ENCODE measurements around the gene SYP. TPM values are rescaled to one million over a fixed set of nuclear protein-coding genes. Genes with fewer than 3 reads are reported as not detected.
"Not testable (repeated sequence)": the region's sequence is repeated elsewhere in the genome, so short reads cannot be mapped to it uniquely, and the experiment has no call there.

Gene SYP
- total RNA-seq, 2 donors from 2014 or later, result 1.8 to 2.8 TPM

DNA sequence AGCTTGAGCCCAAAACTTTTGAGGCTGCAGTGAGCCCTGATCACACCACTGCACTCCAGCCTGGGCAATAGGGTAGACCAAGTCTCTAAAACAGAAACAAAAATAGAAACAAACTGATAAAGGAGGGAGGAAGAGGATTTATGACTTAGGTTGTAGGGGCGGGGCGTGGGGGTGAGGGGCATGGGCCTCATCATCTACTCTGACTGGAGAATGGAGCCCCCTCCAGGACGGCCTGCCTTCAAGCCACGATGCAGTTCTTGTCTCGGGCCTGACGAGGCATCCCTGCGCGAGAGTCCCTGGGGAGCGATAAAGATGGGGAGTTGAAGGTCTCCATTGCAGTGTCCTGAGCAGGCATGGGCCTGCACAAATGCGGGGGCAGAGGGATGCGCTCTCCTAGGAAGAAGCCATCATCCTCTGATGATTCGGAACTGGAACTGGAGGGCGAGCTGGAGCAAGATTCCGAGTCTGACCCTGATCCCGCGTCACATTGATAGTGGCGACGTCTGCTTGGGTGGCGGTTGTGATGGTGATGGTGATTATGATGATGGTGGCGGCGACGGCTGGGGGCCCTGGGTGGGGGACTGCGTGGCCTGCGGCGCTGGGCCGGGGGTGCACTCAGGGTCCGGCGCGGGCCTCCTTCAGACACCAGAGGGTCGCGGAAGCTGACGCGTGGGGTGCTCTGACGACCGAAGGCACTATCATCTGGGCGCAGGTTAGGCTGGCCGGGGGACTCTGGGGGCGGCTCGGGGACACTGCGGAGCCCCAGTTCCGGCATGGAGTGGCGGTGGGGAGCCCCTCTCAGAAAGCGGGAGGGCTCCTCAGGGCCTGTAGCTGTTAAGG, 24.3 kb downstream of the SYP start:
- intact Hi-C loops (cut with DNase I), result no loop called here
- DNase-seq, result no peak

DNA sequence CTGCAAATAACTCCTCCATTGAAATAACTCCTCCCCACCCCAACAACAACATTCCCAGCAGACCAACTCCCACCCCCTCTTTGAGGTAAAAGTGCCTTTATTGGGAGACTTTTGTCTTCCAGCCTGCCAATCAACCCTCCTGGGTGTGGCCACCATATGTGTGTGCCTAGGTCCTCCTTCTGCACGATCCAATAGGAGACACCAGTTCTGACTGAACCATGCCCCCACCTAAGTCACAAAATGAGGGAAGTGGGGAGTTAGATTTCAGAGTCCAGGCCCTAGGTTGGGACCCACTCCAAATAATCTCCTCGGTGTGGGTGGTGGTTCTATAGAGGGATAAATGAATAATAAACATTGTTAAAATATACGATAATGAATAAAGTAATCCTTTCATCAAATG, 25.3 kb downstream of the SYP start:
- intact Hi-C loops (cut with DNase I), result no loop called here
- ATAC-seq (no peak), DNase-seq (no peak)

More for the DNA sequence above, 24.3 kb downstream of the SYP start:
- ATAC-seq, result no peak

DNA sequence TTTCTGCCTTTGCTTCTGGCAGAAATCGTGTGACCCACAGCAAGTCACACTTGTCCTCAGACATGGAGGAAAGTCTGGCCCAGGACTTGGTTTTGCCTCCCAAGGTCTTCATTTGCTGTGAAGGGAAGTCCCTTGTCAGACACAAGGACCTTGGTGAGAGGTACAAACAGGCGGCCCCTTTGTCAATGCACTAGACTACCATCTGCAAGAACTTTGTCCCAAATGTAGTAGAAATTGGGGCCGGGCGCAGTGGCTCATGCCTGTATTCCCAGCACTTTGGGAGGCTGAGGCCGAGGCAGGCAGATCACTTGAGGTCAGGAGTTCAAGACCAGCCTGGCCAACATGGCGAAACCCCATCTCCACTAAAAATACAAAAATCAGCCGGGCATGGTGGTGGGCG, 26.4 kb downstream of the SYP start:
- ATAC-seq; intact Hi-C loops (cut with DNase I); DNase-seq: not testable (repeated sequence)

DNA sequence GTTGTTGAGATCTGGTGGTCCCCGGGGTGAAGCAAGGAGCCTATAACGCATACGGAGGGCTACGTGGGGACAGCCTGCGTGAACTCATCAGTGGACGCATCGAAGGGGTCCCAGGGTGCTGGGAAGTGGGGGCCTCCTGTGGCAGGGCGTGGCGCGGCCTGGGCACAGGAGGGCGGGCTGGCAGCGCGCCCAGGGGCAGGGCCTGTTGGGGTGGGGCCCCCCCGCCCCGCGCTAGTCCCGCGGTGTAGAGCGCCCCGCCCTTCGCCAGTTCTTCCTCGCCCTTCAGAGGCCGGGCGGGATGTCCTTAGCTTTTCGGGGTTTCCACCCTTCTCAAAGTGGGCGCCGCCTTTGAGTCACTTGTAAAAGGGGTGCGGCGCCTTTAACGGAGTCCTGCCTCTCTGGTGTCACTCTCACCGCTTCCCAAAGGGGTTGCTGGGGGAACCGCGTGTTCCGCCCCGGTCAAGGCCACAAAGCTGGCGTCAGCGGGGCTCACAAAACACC, 27.7 kb downstream of the SYP start:
- ATAC-seq (peak; percentile 74 to 84), DNase-seq (peak; percentile 77)
- intact Hi-C loops (cut with DNase I), result no loop called here

DNA sequence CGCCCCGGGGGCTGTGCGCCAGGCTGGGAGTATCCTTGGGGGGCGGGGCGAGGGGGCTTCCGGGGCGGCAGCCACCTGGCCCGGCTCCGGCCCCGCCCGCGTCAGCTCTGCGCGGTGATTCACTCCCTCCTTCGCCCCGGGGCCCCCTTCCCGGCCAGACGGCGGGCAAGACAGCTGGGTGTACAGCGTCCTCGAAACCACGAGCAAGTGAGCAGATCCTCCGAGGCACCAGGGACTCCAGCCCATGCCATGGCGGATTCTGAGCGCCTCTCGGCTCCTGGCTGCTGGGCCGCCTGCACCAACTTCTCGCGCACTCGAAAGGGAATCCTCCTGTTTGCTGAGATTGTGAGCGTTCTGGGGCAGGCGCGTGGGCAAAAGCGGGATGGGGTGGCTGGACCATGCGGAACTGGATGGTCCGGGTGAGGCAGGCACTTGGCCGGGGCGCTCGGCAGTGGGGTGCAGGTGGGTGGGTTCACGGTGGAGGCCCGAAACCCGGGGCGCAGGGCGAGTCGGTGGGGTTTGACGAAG, 28.2 kb downstream of the SYP start, which contains the start of gene PLP2:
Gene PLP2, plus strand, starts transcription at position 147 of the 528 bp plus-strand sequence. Its CDS starts 103 bp downstream, at position 250.
- intact Hi-C loops (cut with DNase I), result no loop called here
- ATAC-seq (peak; percentile 48 to 66), DNase-seq (peak; percentile 67)

DNA sequence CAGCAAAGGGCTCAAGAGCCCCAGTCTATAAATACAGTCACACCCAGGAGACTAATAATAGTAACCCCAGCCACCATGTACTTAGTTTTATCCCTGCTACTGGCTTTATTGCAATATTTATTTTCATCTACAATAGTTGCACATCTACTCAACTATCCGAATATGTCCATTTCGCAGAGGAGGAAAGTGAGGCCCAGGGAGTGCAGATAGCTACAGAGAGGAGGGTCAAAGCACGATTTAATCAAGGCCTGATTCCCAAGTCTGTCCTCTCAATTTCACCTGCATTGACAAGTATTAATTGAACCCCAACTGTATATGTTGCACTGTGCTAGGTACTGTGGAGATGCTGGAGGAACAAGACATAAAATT, 32.3 kb downstream of the SYP start:
- intact Hi-C loops (cut with DNase I), result no loop called here
- ATAC-seq (no peak), DNase-seq (no peak)

DNA sequence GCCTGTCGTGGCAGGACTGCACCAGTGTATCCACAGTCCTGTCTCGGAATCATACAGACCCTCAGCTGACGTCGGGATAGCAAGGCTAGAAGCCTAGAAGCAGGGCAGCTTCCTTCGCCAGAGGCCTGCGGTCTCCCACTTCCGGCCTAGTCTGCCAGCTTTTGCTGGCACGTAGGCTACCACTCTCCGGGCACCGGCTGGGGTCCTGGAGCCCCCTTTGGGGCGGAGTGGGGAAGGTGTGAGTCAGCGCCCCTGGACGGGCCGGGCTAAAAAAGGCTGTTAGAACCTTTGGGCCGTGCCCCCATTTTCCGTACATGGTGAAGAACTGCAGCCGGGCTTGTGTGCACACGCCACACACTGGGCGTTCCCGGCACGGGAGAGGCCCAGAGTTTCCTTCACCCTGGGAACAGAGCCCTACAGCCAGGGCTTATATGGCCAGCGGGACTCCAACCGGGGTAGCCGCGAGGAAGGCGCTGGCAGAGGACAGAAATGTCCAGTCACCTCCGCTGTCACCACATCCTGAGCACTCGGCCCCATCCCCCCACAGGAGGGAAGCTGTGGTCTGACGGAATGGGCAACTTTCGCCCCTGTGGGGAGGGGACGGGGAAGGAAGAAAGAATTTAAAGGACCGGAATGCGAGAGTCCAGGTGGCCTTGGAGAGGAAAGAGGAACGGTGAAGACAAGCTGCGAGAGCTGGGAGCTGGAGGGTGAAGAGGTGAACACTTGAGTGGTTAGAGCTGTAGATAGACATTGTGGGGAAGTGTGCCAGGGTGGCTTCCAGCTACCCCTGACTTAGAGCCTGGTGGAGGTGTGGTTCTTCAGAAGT, 32.9 kb downstream of the SYP start:
- ATAC-seq (peak; percentile 44 to 61), DNase-seq (peak; percentile 80)
- intact Hi-C loops (cut with DNase I), result no loop called here

DNA sequence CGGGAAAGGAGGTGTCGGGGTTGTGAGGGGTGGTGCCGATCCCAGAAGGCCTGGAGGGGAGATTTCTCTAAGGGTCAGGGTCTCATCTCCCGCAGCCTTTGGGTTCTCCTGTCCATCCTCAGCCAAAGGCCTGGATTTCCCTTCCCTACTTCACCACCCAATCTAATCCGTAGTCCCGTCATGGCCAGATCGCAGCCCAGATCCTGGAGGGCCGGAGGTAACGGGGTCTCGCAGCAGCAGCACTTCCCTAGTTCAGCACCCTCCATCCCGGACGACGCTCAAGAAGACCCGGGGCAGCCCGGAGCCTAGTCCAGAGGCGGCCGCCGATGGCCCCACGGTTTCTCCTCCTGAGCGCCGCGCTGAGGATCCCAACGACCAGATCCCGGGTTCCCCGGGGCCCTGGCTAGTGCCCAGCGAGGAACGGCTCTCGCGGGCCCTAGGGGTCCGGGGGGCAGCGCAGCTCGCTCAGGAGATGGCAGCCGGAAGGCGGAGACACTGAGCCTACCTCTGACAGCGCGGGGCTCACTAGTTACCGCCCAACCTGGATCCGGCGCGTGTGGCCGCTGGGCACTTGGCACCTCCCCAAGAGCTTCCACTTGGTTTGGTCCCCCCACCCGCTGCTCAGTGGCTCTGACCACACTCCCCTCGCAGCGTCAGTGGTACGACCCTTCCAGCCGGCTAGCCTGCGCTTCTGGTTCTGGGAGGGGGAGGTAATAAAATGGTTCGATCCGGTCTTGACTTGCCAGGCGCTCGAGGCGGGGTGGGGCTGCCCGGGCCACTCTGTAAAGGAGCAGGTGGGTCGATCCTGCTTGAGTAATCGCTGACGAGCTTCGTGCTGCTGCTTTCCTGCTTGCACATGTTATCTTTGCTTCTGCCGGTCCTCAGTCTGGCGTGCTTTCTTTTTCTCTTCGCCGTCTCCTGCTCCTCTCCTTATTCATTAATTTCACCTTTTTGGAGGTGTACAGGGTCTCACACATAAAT, 33.8 kb downstream of the SYP start:
- intact Hi-C loops (cut with DNase I), result no loop called here
- DNase-seq (peak; percentile 83), ATAC-seq (peak; percentile 44 to 46)

DNA sequence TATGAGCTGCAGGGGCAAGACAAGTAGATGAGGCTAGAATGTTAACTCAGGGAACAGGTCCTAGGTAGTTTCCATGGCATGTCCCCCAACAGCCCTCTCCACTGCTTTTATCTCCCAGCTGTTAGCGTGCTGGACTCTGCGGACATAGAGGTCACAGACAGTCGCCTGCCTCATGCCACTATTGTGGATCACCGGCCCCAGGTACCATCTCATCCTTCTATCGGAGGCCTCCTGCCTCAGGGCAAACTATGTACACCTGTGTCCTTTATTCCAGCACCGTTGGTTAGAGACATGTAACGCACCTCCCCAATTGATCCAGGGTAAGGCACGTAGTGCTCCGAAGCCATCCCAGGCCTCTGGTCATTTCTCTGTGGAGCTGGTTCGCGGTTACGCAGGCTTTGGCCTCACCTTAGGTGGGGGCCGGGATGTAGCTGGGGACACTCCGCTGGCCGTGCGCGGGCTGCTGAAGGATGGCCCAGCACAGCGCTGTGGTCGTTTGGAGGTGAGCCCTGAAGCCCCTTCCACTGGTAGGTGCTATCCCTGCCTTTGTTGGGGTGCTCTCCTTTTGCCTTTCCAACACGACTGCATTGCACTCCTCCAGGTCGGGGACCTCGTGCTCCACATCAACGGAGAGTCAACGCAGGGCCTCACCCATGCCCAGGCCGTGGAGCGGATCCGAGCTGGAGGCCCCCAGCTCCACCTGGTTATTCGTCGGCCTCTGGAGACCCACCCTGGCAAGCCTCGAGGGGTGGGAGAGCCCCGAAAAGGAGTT, 35.2 kb downstream of the SYP start:
- DNase-seq (no peak), ATAC-seq (no peak)
- intact Hi-C loops (cut with DNase I), result no loop called here

DNA sequence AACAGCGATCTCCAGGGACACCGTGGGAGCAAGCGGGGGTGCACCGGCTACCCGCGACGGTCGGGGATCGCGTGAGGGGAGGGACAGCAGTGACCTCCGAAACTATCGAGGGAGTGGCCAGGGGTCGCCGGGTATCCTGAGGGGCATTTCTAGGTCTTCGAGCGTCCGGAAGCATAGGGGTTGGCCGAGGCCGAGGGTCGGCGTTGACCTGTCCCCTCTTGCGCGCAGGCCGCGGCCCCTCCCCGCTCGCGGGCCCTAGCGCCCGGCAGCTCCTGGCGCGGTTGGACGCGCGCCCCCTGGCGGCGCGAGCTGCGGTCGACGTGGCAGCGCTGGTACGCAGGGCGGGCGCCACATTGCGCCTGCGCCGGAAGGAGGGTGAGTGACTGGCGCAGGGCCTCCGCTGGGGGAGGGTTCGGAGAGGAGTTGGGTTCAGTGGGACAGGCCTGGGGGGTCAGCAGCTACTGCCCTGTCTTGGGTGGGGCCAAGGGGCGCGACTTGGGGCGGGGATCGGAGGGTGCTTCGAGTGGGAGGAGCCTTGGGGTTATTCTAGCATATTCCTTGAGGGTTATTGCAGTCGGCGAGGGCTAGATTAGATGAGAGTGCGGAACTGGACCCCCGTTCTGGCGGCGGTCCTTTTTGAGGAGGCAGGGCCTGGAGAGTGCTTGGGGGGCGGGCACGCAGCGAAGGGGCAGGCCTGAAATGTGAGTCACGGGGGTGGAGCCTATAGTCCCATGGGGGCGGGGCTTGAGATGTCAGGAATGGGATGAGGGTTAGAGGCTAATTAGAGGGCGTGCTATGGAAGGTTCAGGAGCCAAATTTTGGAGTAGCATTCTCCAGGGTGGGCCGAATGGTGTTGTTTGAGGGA, 36.2 kb downstream of the SYP start:
- intact Hi-C loops (cut with DNase I), result no loop called here
- ATAC-seq, result peak; percentile 74 to 76

DNA sequence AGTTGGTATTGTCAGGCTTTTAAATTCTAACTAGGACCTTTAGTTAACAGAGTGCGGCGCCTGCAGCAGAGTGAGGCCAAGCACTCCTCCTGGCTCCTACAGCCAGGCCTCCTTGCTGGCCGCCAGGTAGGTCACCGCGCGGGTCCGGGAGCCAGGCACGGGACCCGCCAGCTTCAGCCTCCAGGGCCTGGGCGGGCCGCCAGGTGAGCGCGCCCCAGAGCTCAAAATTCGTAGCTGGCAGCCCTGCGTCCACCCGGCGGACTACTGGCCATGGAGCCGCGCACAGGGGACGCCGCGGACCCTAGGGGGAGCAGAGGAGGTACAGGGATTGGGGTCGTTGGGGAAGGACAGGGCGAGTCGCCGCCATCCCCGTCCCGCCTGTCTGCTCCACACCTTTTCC, 37.4 kb downstream of the SYP start, which contains the start of gene MAGIX:
Gene MAGIX, plus strand, starts transcription at position 139 of the 400 bp plus-strand sequence. Its CDS starts 132 bp downstream, at position 271.
- DNase-seq (peak; percentile 24), ATAC-seq (no peak)
- intact Hi-C loops (cut with DNase I), result no loop called here

More for the DNA sequence above, 36.2 kb downstream of the SYP start:
- peak; percentile 90 for DNase-seq

DNA sequence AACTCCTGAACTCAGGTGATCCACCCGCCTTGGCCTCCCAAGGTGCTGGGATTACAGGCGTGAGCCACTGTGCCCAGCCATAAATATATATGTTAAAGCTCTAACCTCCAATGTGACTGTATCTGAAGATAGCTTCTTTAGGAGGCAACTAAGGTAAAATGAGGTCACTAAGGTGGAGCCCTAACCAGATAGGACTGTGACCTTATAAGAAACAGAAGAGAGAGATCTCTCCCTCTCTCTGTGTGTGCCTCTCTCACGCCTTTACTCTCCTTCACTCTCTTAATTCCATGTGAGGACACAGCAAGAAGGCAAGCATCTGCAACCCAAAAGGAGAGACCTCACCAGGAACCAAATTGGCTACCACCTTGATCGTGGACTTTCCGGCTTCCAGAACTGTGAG, 38.4 kb downstream of the SYP start:
- intact Hi-C loops (cut with DNase I), result no loop called here
- ATAC-seq, result no peak
- DNase-seq, result no peak

DNA sequence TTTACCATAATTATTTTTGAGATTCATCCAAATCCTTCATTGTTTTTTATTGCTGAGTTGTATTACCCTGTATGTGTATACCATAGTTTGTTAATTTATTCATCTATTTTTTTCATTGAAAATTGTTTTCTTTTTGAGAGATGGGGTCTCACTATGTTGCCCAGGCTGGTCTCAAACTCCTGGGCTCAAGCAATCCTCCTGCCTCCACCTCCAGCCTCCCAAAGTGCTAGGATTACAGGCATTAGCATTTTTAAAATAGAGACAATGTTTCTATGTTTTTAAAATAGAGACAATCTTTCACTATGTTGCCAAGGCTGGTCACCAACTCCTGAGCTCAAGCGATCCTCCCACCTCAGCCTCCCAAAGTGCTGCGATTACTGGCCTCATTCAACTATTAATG, 39.1 kb downstream of the SYP start:
- no peak for DNase-seq
- no peak for ATAC-seq
- intact Hi-C loops (cut with DNase I), result no loop called here

DNA sequence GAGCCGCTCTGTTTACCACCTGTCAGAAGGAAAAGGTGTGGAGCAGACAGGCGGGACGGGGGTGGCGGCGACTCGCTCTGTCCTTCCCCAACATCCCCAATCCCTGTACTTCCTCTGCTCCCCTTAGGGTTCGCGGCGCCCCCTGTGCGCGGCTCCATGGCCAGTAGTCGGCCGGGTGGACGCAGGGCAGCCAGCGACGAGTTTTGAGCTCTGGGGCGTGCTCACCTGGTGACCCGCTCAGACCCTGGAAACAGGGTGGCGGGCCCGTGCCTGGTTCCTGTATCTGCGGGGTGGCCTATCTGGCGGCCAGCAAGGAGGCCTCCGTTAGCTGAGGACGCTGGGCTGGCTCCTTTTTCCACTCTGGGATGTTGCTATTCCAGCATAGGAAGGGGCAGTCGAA, 42.8 kb downstream of the SYP start:
- intact Hi-C loops (cut with DNase I), result loop anchor here in 1 of 2 donors (10.0 kb wide), 1 partner anchor 118 kb away; no protein-coding TSS in a partner anchor
- no peak for ATAC-seq
- no peak for DNase-seq

DNA sequence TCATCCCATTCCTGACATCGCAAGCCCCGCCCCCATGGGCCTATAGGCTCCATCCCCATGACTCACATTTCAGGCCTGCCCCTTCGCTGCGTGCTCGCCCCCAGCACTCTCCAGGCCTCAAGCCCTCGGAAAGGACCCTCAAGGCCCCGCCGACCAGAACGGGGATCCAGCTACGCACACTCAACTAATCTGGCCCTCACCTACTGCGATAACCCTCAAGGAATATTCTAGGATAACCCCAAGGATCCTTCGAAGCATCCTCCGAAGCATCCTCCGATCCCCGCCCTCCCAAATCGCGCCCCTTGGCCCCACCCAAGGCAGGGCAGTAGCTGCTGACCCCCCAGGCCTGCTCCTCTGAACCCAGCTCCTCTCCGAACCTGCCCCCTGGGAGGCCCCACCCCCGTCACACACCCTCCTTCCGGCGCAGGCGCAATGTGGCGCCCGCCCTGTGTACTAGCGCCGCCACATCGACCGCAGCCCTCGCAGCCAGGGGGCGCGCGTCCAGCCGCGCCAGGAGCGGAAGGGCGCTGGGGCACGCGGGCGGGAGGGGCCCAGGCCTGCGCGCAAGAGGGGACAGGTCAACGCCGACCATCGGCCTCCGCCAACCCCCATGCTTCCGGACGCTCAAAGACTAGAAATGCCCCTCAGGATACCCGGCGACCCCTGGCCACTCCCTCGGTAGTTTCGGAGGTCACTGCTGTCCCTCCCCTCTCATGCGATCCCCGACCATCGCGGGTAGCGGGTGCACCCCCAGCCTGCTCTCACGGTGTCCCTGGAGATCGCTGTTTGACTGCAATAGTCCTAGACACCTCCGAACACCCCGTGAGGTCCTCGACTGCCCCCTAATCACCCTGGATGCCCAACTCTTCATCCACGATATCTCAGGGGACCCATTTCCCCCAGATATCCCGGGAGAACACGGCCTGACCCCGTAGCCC, 43.8 kb downstream of the SYP start:
- DNase-seq (peak; percentile 91), ATAC-seq (peak; percentile 95 to 97)
- intact Hi-C loops (cut with DNase I), result loop anchor here in 1 of 2 donors (10.0 kb wide), 1 partner anchor 119 kb away; no protein-coding TSS in a partner anchor

All from left cardiac atrium (tissue), 4 donors.